GM19035 (cell line): ENCODE measurements around the gene SYNJ2.
A peak's percentile ranks its signal among the peaks of the same experiment; 100 is the strongest.

Source experiments
- ATAC-seq: cut with Tn5 transposase; IDR thresholded peaks from one replicate; pipeline ENCODE4 v1.9.1; 2021; ENCODE audit not compliant: unreplicated experiment

The SYNJ2 gene

GRCh38 chr6:158024566-158025297 is 43.1 kb downstream of the SYNJ2 start:
- ATAC-seq: no peak

DNA sequence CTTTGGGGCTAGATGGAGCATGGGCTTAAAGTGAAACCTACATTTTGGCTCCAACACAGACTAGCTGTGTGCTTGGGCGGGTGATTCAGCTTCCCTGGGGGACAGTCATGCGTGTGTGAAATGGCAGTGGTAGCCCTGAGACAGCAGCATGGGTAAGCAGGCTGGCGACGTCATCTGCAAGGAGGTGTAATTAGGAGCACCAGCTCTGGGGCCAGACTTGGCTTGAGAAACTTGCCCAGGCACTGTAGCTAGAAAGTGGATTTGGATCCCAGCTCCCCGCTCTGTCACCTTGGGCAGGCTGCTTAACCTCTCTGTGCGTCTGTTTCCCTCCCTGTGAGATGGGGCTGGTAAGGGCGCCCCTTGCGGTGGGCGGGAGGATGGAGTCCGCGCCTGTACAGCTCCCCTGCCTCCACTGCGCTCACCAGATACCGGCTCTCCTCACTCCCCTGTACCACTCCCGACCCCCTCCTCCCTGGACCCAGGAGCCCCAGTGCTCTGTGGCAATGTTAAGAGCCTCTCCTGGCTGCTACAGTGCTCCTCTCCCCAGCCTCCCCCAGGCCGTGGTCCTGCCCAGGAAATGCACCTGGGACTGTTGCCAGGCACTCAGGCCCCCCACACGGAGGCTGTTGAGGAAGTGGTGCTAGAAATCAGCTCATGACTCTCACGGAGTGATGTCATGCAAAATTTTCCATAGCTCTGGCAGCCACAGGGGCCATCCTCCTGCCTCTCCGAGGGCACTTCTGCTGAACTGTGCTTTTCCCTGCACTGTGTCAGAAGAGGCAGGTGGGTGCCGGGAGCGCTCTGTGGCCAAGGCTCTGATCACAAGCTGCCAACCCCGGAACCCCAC is 44.6 kb downstream of the SYNJ2 start:
- peak; percentile 81 for ATAC-seq

GRCh38 chr6:158026901-158027589 is 45.4 kb downstream of the SYNJ2 start:
- ATAC-seq: peak; percentile 4

- ATAC-seq: no peak
Observed at GRCh38 chr6:158027590-158028285, 46.1 kb downstream of the SYNJ2 start.

- ATAC-seq: no peak
Observed at GRCh38 chr6:158028421-158028820, 46.8 kb downstream of the SYNJ2 start.

GRCh38 chr6:158028876-158029275 is 47.2 kb downstream of the SYNJ2 start:
- no peak for ATAC-seq

DNA sequence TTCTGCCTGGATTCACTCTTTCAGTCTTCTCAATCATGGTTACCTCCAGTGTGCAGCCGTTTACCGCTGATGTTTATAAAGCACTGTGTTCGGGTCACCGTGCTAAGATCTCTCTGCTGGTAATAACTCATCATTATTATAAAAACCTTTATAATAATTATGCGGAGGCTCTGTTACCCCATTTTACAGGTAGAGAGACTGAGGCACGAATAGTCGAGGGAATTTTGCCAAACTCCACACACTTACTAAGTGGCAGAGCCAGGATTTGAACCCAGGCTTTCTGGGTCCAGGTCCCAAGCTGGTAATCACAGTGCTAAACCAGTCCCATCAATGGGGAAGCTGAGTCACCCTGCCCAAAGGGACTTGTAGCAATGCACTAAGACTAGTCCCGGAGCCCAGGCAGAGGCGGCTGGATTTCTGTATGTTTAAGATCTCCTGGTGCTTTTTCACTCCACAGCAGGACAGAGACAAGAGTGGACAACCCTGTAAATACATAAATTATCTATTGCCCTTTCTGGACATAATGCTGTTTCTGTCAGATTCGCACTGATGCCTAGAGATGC is 48.1 kb downstream of the SYNJ2 start:
- ATAC-seq: no peak

DNA sequence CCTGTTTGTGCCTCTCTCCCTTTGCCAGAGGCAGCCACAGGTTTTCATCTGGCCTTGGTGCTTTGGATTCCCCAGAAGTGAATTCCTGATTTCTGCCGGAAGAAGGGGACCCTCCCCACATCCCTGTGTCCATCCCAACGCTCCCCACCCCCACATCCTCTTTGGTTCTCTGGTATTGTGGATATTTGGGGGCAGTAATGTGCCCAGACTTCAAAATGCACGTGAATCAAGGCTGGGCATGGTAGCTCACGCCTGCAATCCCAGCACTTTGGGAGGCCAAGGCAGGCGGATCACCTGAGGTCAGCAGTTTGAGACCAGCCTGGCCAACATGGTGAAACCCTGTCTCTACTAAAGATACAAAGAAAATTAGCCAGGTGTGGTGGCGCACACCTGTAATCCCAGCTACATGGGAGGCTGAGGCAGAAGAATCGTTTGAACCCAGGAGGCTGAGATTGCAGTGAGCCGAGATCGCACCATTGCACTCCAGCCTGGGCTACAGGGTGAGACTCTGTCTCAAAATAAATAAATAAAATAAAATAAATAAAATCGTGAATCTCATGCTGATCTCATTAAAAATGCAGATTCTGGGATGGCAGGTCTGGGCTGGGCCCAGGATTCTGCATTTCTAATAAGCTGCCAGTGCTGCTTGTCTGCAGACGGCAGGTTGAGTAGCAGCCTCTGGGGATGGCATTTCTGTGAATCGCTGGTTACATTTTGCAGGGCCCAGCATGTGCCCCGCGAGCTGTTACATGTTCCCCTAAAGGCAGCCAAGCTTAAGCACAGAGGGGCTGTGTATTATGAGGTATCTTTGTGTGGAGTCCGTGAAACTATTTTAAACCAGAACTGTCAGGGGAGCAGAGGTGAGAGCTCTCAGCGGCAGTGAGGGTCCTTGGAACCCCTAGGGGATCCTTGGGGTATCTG is 49.0 kb downstream of the SYNJ2 start:
- no peak for ATAC-seq

DNA sequence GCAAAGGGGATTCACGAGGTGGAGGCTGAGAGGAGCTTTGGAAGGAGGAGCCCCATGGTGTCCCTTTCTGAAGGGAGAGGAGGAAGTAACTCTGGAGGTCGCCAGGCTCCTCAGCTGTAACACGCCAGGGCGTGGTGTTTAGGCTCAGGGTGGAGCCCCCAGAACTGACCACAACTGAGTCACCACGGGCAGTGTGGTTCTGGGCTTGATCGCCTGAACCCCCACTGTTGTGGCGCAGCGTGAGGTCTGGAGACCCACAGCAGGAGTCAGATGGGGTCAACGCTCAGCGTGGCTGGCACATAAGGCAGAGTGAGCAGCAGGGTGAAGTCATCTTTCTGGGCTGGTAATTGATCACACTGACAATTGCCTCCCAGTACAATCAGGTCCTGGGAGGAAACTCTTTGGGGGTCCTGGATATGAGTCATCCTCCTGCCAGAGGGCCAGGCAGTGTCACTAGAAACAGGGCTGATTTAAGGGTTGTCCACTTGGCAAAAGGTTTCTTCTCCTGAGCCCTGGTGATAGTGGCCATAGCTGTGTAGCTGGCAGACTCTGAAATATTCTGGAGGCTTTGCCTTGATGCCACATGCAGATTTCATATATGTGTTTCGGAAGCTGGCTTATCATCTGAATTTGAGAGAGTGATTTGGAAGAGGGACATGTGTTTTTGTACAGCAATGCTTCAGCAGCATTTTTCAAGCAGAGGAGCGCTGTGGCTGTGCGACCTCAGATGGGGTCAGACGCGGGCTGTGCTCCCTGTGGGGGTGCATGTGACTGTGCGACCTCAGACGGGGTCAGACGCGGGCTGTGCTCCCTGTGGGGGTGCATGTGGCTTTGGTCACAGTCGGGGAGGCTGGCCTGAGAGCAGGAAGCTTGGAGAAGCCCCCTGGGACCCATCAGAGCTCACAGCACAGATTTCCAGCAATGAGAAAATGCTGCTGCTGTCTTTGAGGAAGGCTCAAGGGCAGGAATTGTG is 50.0 kb downstream of the SYNJ2 start:
- no peak for ATAC-seq

- no peak for ATAC-seq
Observed at GRCh38 chr6:158032354-158032733, 50.7 kb downstream of the SYNJ2 start.

- ATAC-seq: no peak
Observed at GRCh38 chr6:158033077-158033750, 51.6 kb downstream of the SYNJ2 start.

GRCh38 chr6:158033751-158034702 is 52.4 kb downstream of the SYNJ2 start:
- no peak for ATAC-seq

DNA sequence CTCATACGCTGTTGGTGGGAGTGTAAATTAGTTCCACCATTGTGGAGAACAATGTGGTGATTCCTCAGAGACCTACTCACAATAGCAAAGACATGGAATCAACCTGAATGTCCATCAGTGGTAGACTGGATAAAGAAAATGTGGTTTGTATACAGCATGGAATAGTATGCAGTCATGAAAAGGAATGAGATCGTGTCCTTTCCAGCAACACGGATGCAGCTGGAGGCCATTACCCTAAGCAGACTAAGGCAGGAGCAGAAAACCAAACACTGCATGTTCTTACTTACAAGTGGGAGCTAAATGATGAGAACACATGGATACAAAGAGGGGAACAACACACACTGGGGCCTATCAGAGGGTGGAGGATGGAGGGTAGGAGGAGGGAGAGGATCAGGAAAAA is 54.6 kb downstream of the SYNJ2 start:
- no peak for ATAC-seq

DNA sequence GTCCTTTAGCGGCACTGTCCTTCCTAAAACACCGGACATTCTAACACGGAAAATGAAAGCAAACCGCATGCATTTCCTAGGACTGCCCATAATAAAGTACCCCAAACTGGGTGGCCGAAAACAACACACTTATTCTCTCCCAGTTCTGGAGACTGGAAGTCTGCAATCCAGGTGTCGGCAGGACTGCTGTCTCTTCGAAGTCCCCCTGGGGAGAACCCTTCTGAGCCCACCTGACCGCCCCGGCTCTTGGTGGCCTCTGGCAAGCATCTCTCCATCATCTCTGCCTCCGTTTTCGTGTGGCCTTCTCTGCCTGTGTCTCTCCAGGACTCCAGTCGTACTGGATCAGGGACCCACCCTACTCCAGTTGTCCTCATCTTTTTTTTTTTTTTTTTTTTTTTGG is 55.4 kb downstream of the SYNJ2 start:
- no peak for ATAC-seq

DNA sequence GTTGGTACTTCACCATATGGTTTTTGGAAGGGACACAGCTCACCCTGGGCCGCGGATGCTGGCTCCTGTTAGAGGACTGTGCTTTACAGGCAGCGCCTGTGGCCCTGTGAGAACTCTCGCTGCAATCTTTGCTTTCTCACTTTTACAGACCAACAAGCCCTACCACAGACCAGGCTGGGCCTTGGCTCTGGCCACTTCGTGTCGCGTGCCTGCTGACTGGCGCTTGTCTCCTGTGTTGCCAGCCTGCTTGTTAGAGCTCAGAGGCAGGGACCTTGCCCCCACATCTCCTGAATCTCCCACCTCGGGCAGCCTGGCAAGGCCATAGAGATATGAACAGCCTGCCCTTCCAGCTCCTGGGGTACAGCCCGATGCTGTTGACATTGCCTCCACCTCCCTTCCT is 56.1 kb downstream of the SYNJ2 start:
- ATAC-seq: no peak

DNA sequence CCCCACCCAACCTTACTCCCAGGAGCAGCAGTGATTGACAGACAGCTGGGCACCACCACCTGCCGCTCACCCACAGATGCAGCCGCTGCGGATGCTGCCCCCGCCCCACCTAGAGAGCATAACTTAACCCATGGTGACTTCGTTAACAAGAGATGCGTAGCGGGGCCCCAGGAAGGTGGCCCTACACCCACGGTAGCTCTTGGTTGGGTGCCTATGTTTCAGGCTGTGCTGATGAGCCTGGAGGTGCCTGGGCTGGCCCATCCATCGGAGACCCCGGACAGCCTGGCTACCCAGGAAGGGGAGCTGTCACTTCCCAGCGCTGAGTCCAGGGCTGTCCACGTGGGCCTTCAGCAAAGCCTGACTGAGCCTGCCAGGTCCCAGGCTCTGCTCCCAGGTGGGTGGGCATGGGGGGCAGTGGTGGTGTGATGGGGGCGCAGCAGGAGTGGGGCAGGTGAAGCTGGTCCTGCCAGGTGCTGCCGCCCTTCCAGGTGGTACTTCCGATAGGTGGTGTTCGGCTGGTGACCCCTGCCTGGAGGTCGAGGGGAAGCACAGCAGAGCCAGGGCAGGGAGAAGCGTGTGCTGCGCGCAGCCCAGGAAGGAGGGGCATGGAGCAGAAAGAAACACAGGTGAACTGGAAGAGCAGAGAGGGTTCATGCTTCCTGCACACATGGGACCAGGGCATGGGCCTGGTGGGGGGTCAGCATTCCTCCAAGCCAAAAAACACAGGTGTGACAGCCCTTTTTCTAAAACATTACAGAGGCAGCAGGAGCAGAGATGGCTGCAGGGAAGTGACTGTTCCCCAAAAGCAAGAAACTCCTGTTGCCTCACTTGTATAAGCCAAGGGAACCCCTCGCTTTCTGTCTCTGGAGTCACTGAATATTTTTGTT is 56.9 kb downstream of the SYNJ2 start:
- ATAC-seq: no peak
